PC-9 (cell line): ENCODE data around the gene CADM1. TPM values are rescaled to one million over a fixed set of nuclear protein-coding genes. Genes with fewer than 3 reads are reported as not detected.

Experiments used
- BruUV-seq: library from RNA; stranded (reverse); fragments of 400-500 nt; replicated peaks from 2 replicates; lab custom pipeline; 2021; lab: Mats Ljungman, UMichigan
- CTCF ChIA-PET: fragments of 300-600 bp; sonication (Branson Sonifier 250); formaldehyde crosslinking; loops from one replicate; lab custom pipeline; 2022; ENCODE audit warnings: antibody characterized with exemption; lab: Charles Lee
- POLR2A ChIA-PET: fragments of 300-600 bp; sonication (Branson Sonifier 250); formaldehyde crosslinking; loops from one replicate; lab custom pipeline; 2022; ENCODE audit warnings: antibody characterized with exemption; ENCODE audit not compliant: unreplicated experiment; lab: Charles Lee
- DNase-seq, 2 experiments: peaks; one replicate each; pipeline versions ENCODE4 v3.0.0 to v3.0.0-alpha.2; 2015 to 2022; ENCODE audit warnings: mixed read lengths in 1 of 2
- H2AFZ ChIP-seq: fragments of 200-600 bp; sonication (generic); 2 replicates; pipeline ENCODE4 v1.8.1; 2017; ENCODE audit warnings: antibody characterized with exemption
- H3F3A ChIP-seq: fragments of 200-600 bp; sonication (generic); 2 replicates; pipeline ENCODE4 v1.8.1; 2017; ENCODE audit warnings: antibody characterized with exemption, mild to moderate bottlenecking, low read depth; ENCODE audit not compliant: insufficient read depth
- H3K27ac ChIP-seq: fragments of 200-600 bp; sonication (generic); 2 replicates; pipeline ENCODE4 v1.6.1; 2016; ENCODE audit warnings: mixed run types
- H3K27me3 ChIP-seq: fragments of 200-600 bp; sonication (generic); 2 replicates; pipeline ENCODE4 v1.6.1; 2016; ENCODE audit warnings: low read depth, mixed run types; ENCODE audit not compliant: insufficient read depth
- H3K36me3 ChIP-seq: fragments of 200-600 bp; sonication (generic); 2 replicates; pipeline ENCODE4 v1.6.1; 2016; ENCODE audit warnings: low read depth, mixed run types
- H3K4me1 ChIP-seq: fragments of 200-600 bp; sonication (generic); replicated peaks from 2 replicates; pipeline ENCODE4 v1.6.1; 2016; ENCODE audit warnings: mixed run types; ENCODE audit not compliant: insufficient read depth
- H3K4me2 ChIP-seq: fragments of 200-600 bp; sonication (generic); 2 replicates; pipeline ENCODE4 v1.6.1; 2017; ENCODE audit warnings: mixed run types
- H3K4me3 ChIP-seq: fragments of 200-600 bp; sonication (generic); 2 replicates; pipeline ENCODE4 v1.6.1; 2016; ENCODE audit warnings: mixed run types
- H3K79me2 ChIP-seq: fragments of 200-600 bp; sonication (generic); 2 replicates; pipeline ENCODE4 v1.6.1; 2017; ENCODE audit warnings: low read depth, mixed run types
- H3K9me2 ChIP-seq: fragments of 200-600 bp; sonication (generic); 2 replicates; pipeline ENCODE4 v1.8.1; 2017; ENCODE audit warnings: mild to moderate bottlenecking; ENCODE audit not compliant: insufficient read depth
- H3K9me3 ChIP-seq: fragments of 200-600 bp; sonication (generic); 2 replicates; pipeline ENCODE4 v1.8.1; 2016; ENCODE audit warnings: low read depth; ENCODE audit not compliant: insufficient read depth
- H4K20me1 ChIP-seq: fragments of 200-600 bp; sonication (generic); 2 replicates; pipeline ENCODE4 v1.8.1; 2017; ENCODE audit not compliant: insufficient read depth
- EZH2 ChIP-seq: fragments of 200-600 bp; sonication (generic); IDR thresholded peaks from 2 replicates; pipeline ENCODE4 v1.8.0; 2017; ENCODE audit warnings: antibody characterized with exemption, low read depth
- intact Hi-C: fragments of 100-400 bp; cut with micrococcal nuclease; formaldehyde crosslinking; loops from one replicate; pipeline ENCODE4 v1.10.0; 2022; ENCODE audit not compliant: unreplicated experiment
- total RNA-seq: library from RNA; stranded (reverse); gene quantifications from 2 replicates; pipeline ENCODE4 v1.2.3, GENCODE V29; 2021
- TF ChIP-seq, protein P1 (sequence below): fragments of 200-600 bp; sonication (generic); conservative IDR thresholded peaks from 2 replicates; pipeline ENCODE4 v1.6.1; 2017; ENCODE audit warnings: mixed run types, antibody characterized with exemption, mild to moderate bottlenecking, moderate library complexity

Gene CADM1
- total RNA-seq, 1 experiment from 2014 or later = not detected

DNA sequence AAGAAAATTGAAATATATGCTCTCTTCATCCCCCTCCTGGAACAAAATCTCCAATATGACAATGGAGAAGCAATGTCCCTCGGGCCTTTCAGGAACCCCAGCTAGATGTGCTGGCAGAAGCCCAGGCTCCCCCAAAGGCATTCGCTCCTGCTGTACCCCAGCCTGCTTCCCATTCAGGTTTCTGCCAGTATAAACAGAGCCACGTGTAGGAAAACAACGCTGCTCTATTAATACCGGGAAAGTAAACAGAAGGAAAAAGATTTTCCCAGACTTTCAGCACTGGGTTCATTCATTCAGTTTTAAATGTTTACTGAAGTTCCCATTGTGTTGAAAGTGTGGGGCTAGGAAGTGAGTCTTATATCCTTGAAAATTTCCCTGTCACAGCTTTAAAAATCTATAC is 147.1 kb downstream of the CADM1 start:
- Histone ChIP-seq H3K4me2 (no peak overlapping the region), H3K4me3 (no peak overlapping the region), H3K36me3 (no peaks in the 10 kb centered on the region), H3K9me3 (no peaks in the 10 kb centered on the region), H3K4me1 (no peaks in the 10 kb centered on the region), H2AFZ (no peak overlapping the region), H4K20me1 (no peaks in the 10 kb centered on the region), H3K27ac (no peak overlapping the region), H3F3A (no peaks in the 10 kb centered on the region), H3K79me2 (no peaks in the 10 kb centered on the region), H3K9me2 (no peaks in the 10 kb centered on the region; the same call in 1 of the 2 replicates), H3K27me3 (peaks cover 24% of the 10 kb centered on the region)
- ChIA-PET CTCF (no interaction called here), POLR2A (no interaction called here)
- BruUV-seq = no TSS peak
- intact Hi-C loops = no loop called here
- no peak for TF ChIP-seq EZH2
- TF ChIP-seq, protein P1, sequence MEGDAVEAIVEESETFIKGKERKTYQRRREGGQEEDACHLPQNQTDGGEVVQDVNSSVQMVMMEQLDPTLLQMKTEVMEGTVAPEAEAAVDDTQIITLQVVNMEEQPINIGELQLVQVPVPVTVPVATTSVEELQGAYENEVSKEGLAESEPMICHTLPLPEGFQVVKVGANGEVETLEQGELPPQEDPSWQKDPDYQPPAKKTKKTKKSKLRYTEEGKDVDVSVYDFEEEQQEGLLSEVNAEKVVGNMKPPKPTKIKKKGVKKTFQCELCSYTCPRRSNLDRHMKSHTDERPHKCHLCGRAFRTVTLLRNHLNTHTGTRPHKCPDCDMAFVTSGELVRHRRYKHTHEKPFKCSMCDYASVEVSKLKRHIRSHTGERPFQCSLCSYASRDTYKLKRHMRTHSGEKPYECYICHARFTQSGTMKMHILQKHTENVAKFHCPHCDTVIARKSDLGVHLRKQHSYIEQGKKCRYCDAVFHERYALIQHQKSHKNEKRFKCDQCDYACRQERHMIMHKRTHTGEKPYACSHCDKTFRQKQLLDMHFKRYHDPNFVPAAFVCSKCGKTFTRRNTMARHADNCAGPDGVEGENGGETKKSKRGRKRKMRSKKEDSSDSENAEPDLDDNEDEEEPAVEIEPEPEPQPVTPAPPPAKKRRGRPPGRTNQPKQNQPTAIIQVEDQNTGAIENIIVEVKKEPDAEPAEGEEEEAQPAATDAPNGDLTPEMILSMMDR = no peak
- no peak for DNase-seq

GRCh38 chr11:115352805-115353485 is 151.3 kb downstream of the CADM1 start:
- Histone ChIP-seq H3K4me1 (no peaks in the 10 kb centered on the region), H3K4me2 (no peak overlapping the region), H3K9me2 (no peaks in the 10 kb centered on the region; the same call in 1 of the 2 replicates), H3F3A (no peaks in the 10 kb centered on the region), H4K20me1 (no peaks in the 10 kb centered on the region), H3K79me2 (no peaks in the 10 kb centered on the region), H3K4me3 (no peak overlapping the region), H2AFZ (no peak overlapping the region), H3K36me3 (no peaks in the 10 kb centered on the region), H3K27ac (no peak overlapping the region), H3K27me3 (peaks cover 47% of the 10 kb centered on the region), H3K9me3 (no peaks in the 10 kb centered on the region)
- ChIA-PET POLR2A (no interaction called here), CTCF (no interaction called here)
- intact Hi-C loops = no loop called here
- TF ChIP-seq, protein P1 = no peak
- TF ChIP-seq EZH2 = no peak
- no TSS peak for BruUV-seq
- DNase-seq = no peak

DNA sequence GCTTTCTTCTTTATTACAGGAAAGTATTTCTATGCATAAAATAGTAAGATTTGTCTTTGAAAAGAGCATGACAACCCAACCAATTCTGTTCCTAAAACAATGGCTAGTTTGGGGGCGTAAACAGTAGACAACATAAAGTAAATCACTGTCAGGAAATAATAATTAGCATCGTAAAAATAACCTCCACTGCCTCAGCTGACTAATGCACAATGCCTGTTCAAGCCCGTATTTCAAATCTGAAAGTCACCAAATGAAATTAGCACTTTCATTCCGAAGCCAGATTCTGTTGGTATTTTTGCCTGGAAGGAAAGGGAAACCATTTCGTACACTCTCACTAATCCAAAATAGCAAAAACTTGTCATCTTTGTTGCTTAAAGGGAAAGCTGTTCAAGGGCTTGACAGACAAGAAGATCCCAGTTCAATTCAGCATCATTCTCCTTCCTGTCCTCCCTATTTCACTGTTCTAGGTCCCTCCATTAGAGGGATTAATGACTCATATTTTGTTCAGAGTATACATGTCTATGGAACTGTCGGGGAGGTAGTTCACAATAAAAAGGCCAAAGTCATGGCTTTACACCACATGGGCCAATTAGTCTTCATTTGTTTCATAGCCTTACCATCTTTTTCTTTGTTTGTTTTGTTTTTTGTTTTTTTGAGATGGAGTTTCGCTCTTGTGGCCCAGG is 154.7 kb downstream of the CADM1 start:
- no peak overlapping the region for H3K4me2 ChIP-seq
- ChIA-PET POLR2A (no interaction called here), CTCF (no interaction called here)

More for the DNA sequence above, 154.7 kb downstream of the CADM1 start:
- Histone ChIP-seq H3K9me2 (no peaks in the 10 kb centered on the region), H4K20me1 (no peaks in the 10 kb centered on the region), H3K9me3 (no peaks in the 10 kb centered on the region), H3K27me3 (peaks cover 48% of the 10 kb centered on the region), H3K36me3 (no peaks in the 10 kb centered on the region), H3K27ac (no peak overlapping the region), H3F3A (no peaks in the 10 kb centered on the region), H3K4me1 (no peaks in the 10 kb centered on the region), H3K4me3 (no peak overlapping the region), H3K79me2 (no peaks in the 10 kb centered on the region), H2AFZ (no peak overlapping the region)
- intact Hi-C loops = no loop called here
- TF ChIP-seq EZH2 = no peak
- TF ChIP-seq, protein P1 = no peak
- no peak for DNase-seq
- BruUV-seq = no TSS peak
